ENCODE results near the gene C10orf105.

C10orf105 gene

DNA sequence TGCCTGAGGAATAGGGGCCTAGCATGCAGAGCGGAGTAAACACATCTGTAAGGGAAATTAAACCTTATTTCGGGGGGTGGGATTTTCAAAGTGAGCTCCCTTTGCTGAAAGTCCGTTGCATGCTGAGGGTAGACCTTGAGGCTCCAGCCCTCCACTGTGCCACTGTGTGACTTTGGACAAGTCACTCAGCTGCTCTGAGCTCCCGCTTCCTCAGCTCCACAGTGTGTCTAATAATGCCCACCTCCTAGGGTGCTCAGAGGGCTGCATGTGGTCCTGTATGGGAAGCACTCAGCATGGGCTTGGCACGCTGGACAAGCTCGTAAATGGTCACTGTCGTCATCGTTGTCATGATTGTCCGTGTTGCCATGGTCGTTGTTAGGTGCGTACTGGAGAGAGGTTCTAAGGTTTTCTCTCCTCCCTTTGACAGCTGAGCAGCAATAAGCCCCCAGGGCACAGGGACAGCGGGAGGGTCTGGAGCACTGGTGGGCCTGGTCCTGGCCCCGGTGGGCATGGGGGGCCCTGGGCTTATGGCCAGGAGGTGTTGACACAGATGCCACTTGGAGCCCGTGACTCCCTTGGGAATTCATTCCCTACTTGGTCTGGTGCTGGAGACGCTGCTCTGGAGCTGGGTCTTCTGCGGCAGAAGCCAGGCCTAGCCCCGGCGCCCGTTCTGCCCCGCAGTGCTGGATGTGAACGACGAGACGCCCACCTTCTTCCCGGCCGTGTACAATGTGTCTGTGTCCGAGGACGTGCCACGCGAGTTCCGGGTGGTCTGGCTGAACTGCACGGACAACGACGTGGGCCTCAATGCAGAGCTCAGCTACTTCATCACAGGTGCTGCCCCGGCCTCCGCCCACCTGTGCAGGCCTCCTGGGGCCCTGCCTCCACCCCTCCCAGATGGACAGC, 13.1 kb downstream of the C10orf105 start:
- peaks cover 2% of the 10 kb centered on the region for H3K4me1 Mint-ChIP-seq
- H3K36me3 Mint-ChIP-seq (ENCODE audit: low read depth): no peaks in the 10 kb centered on the region
- H3K27me3 Mint-ChIP-seq (ENCODE audit: low read depth, poor library complexity): peaks cover 3% of the 10 kb centered on the region
- no peaks in the 10 kb centered on the region for H3K9me3 Mint-ChIP-seq
- no peak overlapping the region for H3K27ac Mint-ChIP-seq
- H3K4me3 Mint-ChIP-seq: no peak overlapping the region
- TF ChIP-seq CTCF (IDR thresholded peaks at IDR 0.05): no peak
- DNase-seq: no peak

GRCh38 chr10:71705582-71705981, 14.0 kb downstream of the C10orf105 start:
- no peaks in the 10 kb centered on the region for H3K36me3 Mint-ChIP-seq (ENCODE audit: low read depth)
- no peaks in the 10 kb centered on the region for H3K9me3 Mint-ChIP-seq
- peaks cover 3% of the 10 kb centered on the region for H3K27me3 Mint-ChIP-seq (ENCODE audit: low read depth, poor library complexity)
- no peak for TF ChIP-seq CTCF (IDR thresholded peaks at IDR 0.05)
- H3K4me3 Mint-ChIP-seq: no peak overlapping the region
- no peak overlapping the region for H3K27ac Mint-ChIP-seq
- DNase-seq: no peak
- peaks cover 11% of the 10 kb centered on the region for H3K4me1 Mint-ChIP-seq

GRCh38 chr10:71704816-71705215, 14.8 kb downstream of the C10orf105 start:
- Mint-ChIP-seq H3K9me3 (no peaks in the 10 kb centered on the region), H3K27me3 (ENCODE audit: low read depth, poor library complexity) (peaks cover 3% of the 10 kb centered on the region), H3K4me3 (no peak overlapping the region), H3K27ac (no peak overlapping the region), H3K4me1 (peaks cover 16% of the 10 kb centered on the region), H3K36me3 (ENCODE audit: low read depth) (no peaks in the 10 kb centered on the region)
- DNase-seq: no peak
- no peak for TF ChIP-seq CTCF (IDR thresholded peaks at IDR 0.05)

GRCh38 chr10:71703577-71703976, 16.0 kb downstream of the C10orf105 start:
- Mint-ChIP-seq H3K27ac (no peak overlapping the region), H3K4me1 (peaks cover 23% of the 10 kb centered on the region)
- TF ChIP-seq CTCF (IDR thresholded peaks at IDR 0.05): no peak

DNA sequence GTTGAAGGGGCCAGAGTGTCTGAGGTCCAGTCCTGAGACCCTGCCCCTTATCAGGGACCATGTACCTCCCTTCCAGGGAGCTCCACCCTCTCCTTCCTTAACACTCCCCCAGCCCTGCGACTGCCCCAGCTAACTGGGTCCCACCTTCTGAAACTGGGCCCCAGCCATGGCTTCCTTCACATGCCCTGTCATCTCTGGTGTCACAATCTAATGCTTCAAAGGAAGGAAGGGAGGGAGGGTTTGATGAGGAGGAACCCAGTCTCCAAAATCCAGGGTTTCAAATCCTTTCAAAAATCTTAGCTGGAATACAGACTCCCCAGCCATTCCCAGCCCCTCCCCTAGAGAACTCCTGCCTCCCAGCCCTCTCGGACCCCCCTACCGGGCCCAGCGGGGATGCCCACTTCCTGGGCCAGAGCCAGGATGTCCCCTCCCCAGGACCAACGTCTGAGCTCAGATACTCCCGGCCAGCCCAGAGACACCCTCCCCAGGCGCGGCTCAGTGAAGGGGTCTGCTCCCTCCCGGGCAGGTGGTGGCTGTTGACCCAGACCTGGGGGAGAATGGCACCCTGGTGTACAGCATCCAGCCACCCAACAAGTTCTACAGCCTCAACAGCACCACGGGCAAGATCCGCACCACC, 18.0 kb downstream of the C10orf105 start:
- peaks cover 10% of the 10 kb centered on the region for H3K27me3 Mint-ChIP-seq (ENCODE audit: low read depth, poor library complexity)
- peaks cover 23% of the 10 kb centered on the region for H3K4me1 Mint-ChIP-seq
- H3K36me3 Mint-ChIP-seq (ENCODE audit: low read depth): no peaks in the 10 kb centered on the region
- H3K27ac Mint-ChIP-seq: no peak overlapping the region
- no peak for DNase-seq
- no peaks in the 10 kb centered on the region for H3K9me3 Mint-ChIP-seq
- TF ChIP-seq CTCF (IDR thresholded peaks at IDR 0.05): no peak
- no peak overlapping the region for H3K4me3 Mint-ChIP-seq

More at GRCh38 chr10:71703577-71703976, 16.0 kb downstream of the C10orf105 start:
- Mint-ChIP-seq H3K27me3 (ENCODE audit: low read depth, poor library complexity) (peaks cover 6% of the 10 kb centered on the region), H3K9me3 (no peaks in the 10 kb centered on the region), H3K36me3 (ENCODE audit: low read depth) (no peaks in the 10 kb centered on the region), H3K4me3 (no peak overlapping the region)
- DNase-seq: no peak
